Kasumi-1 (cell line): ENCODE measurements around the gene LRRK1.

Source experiments
- DNase-seq, 2 experiments: peaks; one replicate each; lab custom pipeline; 2025; lab: John Stamatoyannopoulos, UW

Gene LRRK1

GRCh38 chr15:100890850-100891249, 28.3 kb upstream of the LRRK1 start:
- DNase-seq, result no peak

- DNase-seq, result no peak
These were observed 27.7 kb upstream of the LRRK1 start for GRCh38 chr15:100891307-100892012.

GRCh38 chr15:100892013-100892355, 27.2 kb upstream of the LRRK1 start:
- no peak for DNase-seq

GRCh38 chr15:100893261-100893963, 25.7 kb upstream of the LRRK1 start:
- no peak for DNase-seq

- no peak for DNase-seq
These were observed 25.2 kb upstream of the LRRK1 start for GRCh38 chr15:100893964-100894295.

GRCh38 chr15:100895721-100896120, 23.4 kb upstream of the LRRK1 start:
- no peak for DNase-seq

- no peak for DNase-seq
These were observed 21.7 kb upstream of the LRRK1 start for GRCh38 chr15:100897221-100898151.

GRCh38 chr15:100898152-100898490, 21.0 kb upstream of the LRRK1 start:
- no peak for DNase-seq

- DNase-seq, result no peak
These were observed 20.3 kb upstream of the LRRK1 start for GRCh38 chr15:100898661-100899462.

- no peak for DNase-seq
These were observed 19.6 kb upstream of the LRRK1 start for GRCh38 chr15:100899601-100900000.

- DNase-seq, result no peak
These were observed 18.9 kb upstream of the LRRK1 start for GRCh38 chr15:100900136-100900794.

GRCh38 chr15:100900795-100901169, 18.4 kb upstream of the LRRK1 start:
- no peak for DNase-seq

GRCh38 chr15:100901296-100901695, 17.9 kb upstream of the LRRK1 start:
- DNase-seq, result no peak

GRCh38 chr15:100901702-100902435, 17.3 kb upstream of the LRRK1 start:
- DNase-seq, result no peak

GRCh38 chr15:100902436-100903167, 16.6 kb upstream of the LRRK1 start:
- peak; percentile 71 to 80 for DNase-seq

GRCh38 chr15:100903168-100903554, 16.0 kb upstream of the LRRK1 start:
- no peak for DNase-seq

- DNase-seq, result no peak
These were observed 13.3 kb upstream of the LRRK1 start for GRCh38 chr15:100905850-100906249.

- no peak for DNase-seq
These were observed 10.7 kb upstream of the LRRK1 start for GRCh38 chr15:100908466-100908865.

- DNase-seq, result no peak
These were observed 9.6 kb upstream of the LRRK1 start for GRCh38 chr15:100909565-100909964.
